Stimulated activated CD4-positive, alpha-beta T cell treated with anti-CD3 and anti-CD28 coated beads, Interleukin-1b, Interleukin-23, amount 100 ng/mL, for 24 hours (primary cell): Measurements from ENCODE around the gene BCL2L2.
A peak's percentile ranks its signal among the peaks of the same experiment; 100 is the strongest.
"Not testable (repeated sequence)": the region's sequence is repeated elsewhere in the genome, so short reads cannot be mapped to it uniquely, and the experiment has no call there.

ENCODE experiments used
- DNase-seq, 4 experiments: peaks; one replicate each; pipeline ENCODE4 v3.0.0-alpha.2; 2020; ENCODE audit warnings: low read depth in 4 of 4, low spot score in 1 of 4

Gene BCL2L2

GRCh38 chr14:23306412-23307145 is at the start of gene BCL2L2:
Gene BCL2L2 (plus strand): TSS chr14:23306833. CDS start chr14:23307768, 935 bp downstream.
- no peak for DNase-seq

GRCh38 chr14:23258256-23258655 is 48.4 kb upstream of the BCL2L2 start:
- no peak for DNase-seq

- DNase-seq = no peak
Observed at GRCh38 chr14:23259426-23259825, 47.2 kb upstream of the BCL2L2 start.

GRCh38 chr14:23260849-23261248 is 45.8 kb upstream of the BCL2L2 start:
- not testable (repeated sequence) for DNase-seq

GRCh38 chr14:23269193-23269592 is 37.4 kb upstream of the BCL2L2 start:
- no peak for DNase-seq

- DNase-seq = no peak
Observed at GRCh38 chr14:23275412-23275811, 31.2 kb upstream of the BCL2L2 start.

- no peak for DNase-seq
Observed at GRCh38 chr14:23277189-23277588, 29.4 kb upstream of the BCL2L2 start.

- not testable (repeated sequence) for DNase-seq
Observed at GRCh38 chr14:23277928-23278327, 28.7 kb upstream of the BCL2L2 start.

GRCh38 chr14:23281247-23281646 is 25.4 kb upstream of the BCL2L2 start:
- no peak for DNase-seq

- no peak for DNase-seq
Observed at GRCh38 chr14:23284654-23285529, 21.7 kb upstream of the BCL2L2 start.

- DNase-seq = no peak
Observed at GRCh38 chr14:23285530-23286019, 21.1 kb upstream of the BCL2L2 start.

GRCh38 chr14:23286020-23286901 is 20.4 kb upstream of the BCL2L2 start, which contains the start of gene HOMEZ:
Gene HOMEZ (minus strand): TSS chr14:23286132. CDS start chr14:23285952, 180 bp downstream.
- DNase-seq = peak; percentile 92 to 99 (median 98)

- no peak for DNase-seq
Observed at GRCh38 chr14:23286902-23287479, 19.6 kb upstream of the BCL2L2 start.

GRCh38 chr14:23294734-23295561 is 11.7 kb upstream of the BCL2L2 start:
- peak in 1 of 4 experiments; percentile 23 for DNase-seq

- DNase-seq = no peak
Observed at GRCh38 chr14:23296012-23296777, 10.4 kb upstream of the BCL2L2 start.

GRCh38 chr14:23297096-23297495 is 9.5 kb upstream of the BCL2L2 start:
- DNase-seq = no peak

- DNase-seq = no peak
Observed at GRCh38 chr14:23297611-23298277, 8.9 kb upstream of the BCL2L2 start.

GRCh38 chr14:23299211-23299957 is 7.2 kb upstream of the BCL2L2 start:
- DNase-seq = no peak
